Left lung (tissue), 10 donors: ENCODE results near the gene NBEAL1. TPM values are rescaled to one million over a fixed set of nuclear protein-coding genes. Genes with fewer than 3 reads are reported as not detected.
"Not testable (repeated sequence)": the region's sequence is repeated elsewhere in the genome, so short reads cannot be mapped to it uniquely, and the experiment has no call there.

ENCODE experiments used
- ATAC-seq: fragments of 200-7000 bp; cut with Tn5 transposase; one replicate; pipeline ENCODE4 v1.9.1; 2020; ENCODE audit warnings: moderate library complexity
- DNase-seq, 4 donors: peaks; one replicate each; pipeline ENCODE4 v3.0.0-alpha.2; 2013 to 2020
- H3K27ac ChIP-seq, 2 donors: fragments of 200-600 bp; sonication (generic) in 1 of 2; one replicate each; pipeline versions ENCODE4 v1.5.0 to v1.8.0; 2020 to 2021
- H3K27me3 ChIP-seq, 2 donors: fragments of 200-600 bp; sonication (generic) in 1 of 2; one replicate each; pipeline versions ENCODE4 v1.5.0 to v1.8.0; 2020 to 2021
- H3K36me3 ChIP-seq, 2 donors: fragments of 200-600 bp; sonication (generic) in 1 of 2; one replicate each; pipeline versions ENCODE4 v1.5.0 to v1.8.0; 2020 to 2021
- H3K4me1 ChIP-seq, 2 donors: fragments of 200-600 bp; one replicate each; pipeline ENCODE4 v1.8.0; 2021
- H3K4me3 ChIP-seq, 2 donors: fragments of 200-600 bp; sonication (generic) in 1 of 2; one replicate each; pipeline versions ENCODE4 v1.5.0 to v1.8.0; 2020 to 2021; ENCODE audit warnings: mild to moderate bottlenecking in 1 of 2
- H3K9me3 ChIP-seq, 2 donors: fragments of 200-600 bp; sonication (generic) in 1 of 2; one replicate each; pipeline versions ENCODE4 v1.5.0 to v1.8.0; 2020 to 2021
- CTCF ChIP-seq, 2 donors: fragments of 200-600 bp; sonication (generic) in 1 of 2; IDR thresholded peaks; one replicate each; pipeline versions ENCODE4 v1.5.0 to v1.8.0; 2021; ENCODE audit warnings: antibody characterized with exemption in 2 of 2
- intact Hi-C, 2 donors: fragments of 100-400 bp; cut with DNase I; formaldehyde crosslinking; loops; one replicate each; pipeline versions ENCODE4 v1.11.2 to v1.14.2; 2022
- polyA plus RNA-seq, 6 donors: library from polyadenylated mRNA; unstranded; fragments of 120-200 nt; gene quantifications; one replicate each; pipeline ENCODE4 v1.2.1, GENCODE V29; 2013; ENCODE audit not compliant: insufficient read length in 6 of 6
- total RNA-seq, 2 donors: library from RNA; stranded (reverse); fragmentation: NEBNext Ultra II Directional; extraction: Animal tissue kit (Norgen Biotek cat#: 25700); gene quantifications; one replicate each; pipeline ENCODE4 v1.2.1, GENCODE V29; 2021
- donor health status: DM: no; HTN: yes; CAD: no.
- donor health status: DM: no; HTN: no; CAD: no.

The NBEAL1 gene
- total and polyA plus RNA-seq, 8 donors, result 11.4 to 72.2 (median 19.6) TPM

- Histone ChIP-seq H3K9me3 (no peaks in the 10 kb centered on the region), H3K4me1 (peaks cover 14 to 29% of the 10 kb centered on the region in 2 donors), H3K27me3 (no peaks in the 10 kb centered on the region), H3K36me3 (peaks cover 0 to 27% of the 10 kb centered on the region in 2 donors), H3K4me3 (peak overlapping the region in 1 of 2 donors; percentile 87), H3K27ac (no peak overlapping the region)
- no peak for ATAC-seq
- DNase-seq, result no peak
- no peak for TF ChIP-seq CTCF (IDR thresholded peaks at IDR 0.05)
- intact Hi-C loops, result no loop called here
These were observed 225.8 kb downstream of the NBEAL1 start for GRCh38 chr2:203240491-203240890.

DNA sequence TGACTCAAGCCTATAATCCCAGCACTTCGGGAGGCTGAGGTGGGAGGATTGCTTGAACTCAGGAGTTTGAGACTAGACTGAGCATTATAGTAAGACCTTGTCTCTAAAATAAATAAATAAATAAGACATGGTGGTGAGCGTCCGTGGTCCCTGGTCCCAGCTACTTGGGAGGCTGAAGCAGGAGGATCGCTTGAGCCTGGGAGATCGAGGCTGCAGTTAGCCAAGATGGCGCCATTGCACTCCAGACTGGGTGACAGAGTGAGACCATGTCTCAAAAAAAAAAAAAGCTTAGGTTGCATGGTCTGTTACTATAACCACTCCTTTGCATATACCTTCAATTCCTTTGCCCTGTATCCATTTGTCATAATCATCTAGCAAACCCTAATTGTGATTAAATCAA is 227.8 kb downstream of the NBEAL1 start:
- peaks cover 0 to 42% of the 10 kb centered on the region in 2 donors for H3K36me3 ChIP-seq
- H3K27ac ChIP-seq, result no peak overlapping the region
- ATAC-seq (no peak), DNase-seq (no peak)
- no peaks in the 10 kb centered on the region for H3K9me3 ChIP-seq
- no peak for TF ChIP-seq CTCF (IDR thresholded peaks at IDR 0.05)
- H3K27me3 ChIP-seq, result no peaks in the 10 kb centered on the region
- H3K4me3 ChIP-seq, result no peak overlapping the region
- H3K4me1 ChIP-seq, result peaks cover 14 to 29% of the 10 kb centered on the region in 2 donors
- intact Hi-C loops, result no loop called here

DNA sequence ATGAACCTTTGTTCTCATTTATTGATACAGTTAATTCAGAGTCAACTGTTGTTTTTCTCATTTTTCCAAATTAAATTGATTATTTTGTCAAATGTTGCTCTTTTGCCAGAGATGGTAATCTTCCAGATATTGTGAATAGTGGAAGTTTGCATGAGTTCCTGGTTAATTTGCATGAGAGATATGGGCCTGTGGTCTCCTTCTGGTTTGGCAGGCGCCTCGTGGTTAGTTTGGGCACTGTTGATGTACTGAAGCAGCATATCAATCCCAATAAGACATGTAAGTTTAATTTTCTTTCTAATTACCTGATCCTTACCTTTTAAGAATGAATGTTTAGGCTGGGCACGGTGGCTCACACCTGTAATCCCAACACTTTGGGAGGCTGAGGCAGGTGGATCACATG is 232.0 kb downstream of the NBEAL1 start:
- H3K27ac ChIP-seq, result no peak overlapping the region
- intact Hi-C loops, result no loop called here
- peaks cover 0 to 1% of the 10 kb centered on the region in 2 donors for H3K4me1 ChIP-seq
- no peak for TF ChIP-seq CTCF (IDR thresholded peaks at IDR 0.05)
- H3K36me3 ChIP-seq, result peaks cover 0 to 74% of the 10 kb centered on the region in 2 donors
- no peaks in the 10 kb centered on the region for H3K9me3 ChIP-seq
- DNase-seq (no peak), ATAC-seq (no peak)
- H3K4me3 ChIP-seq, result no peak overlapping the region
- H3K27me3 ChIP-seq, result no peaks in the 10 kb centered on the region

DNA sequence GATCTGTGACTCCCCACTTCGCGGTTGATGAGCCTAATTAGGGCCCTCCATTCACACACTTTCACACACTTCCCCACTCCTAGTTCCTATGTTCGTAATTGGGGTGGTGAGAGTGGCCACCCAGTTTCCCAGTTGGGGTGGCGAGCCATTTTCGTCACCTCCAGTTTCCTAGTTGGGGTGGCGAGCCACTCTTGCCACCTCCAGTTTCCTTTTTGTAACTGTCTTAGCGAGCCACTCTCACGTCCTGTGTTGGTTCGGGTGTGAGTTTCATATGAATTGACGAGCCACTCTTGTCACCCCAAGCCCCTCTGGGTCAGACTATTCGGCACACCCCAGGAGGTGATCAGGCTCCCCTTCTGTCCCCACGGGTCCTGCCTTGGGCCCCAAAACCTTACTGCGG is 238.1 kb downstream of the NBEAL1 start:
- Histone ChIP-seq H3K27ac (no peak overlapping the region), H3K9me3 (no peaks in the 10 kb centered on the region), H3K4me3 (no peak overlapping the region), H3K27me3 (no peaks in the 10 kb centered on the region), H3K36me3 (peaks cover 0 to 87% of the 10 kb centered on the region in 2 donors), H3K4me1 (no peaks in the 10 kb centered on the region)
- ATAC-seq, result no peak
- DNase-seq, result no peak
- no peak for TF ChIP-seq CTCF (IDR thresholded peaks at IDR 0.05)
- intact Hi-C loops, result no loop called here

- H3K36me3 ChIP-seq, result peaks cover 0 to 87% of the 10 kb centered on the region in 2 donors
- DNase-seq, H3K4me1 ChIP-seq, H3K27ac ChIP-seq, H3K27me3 ChIP-seq, ATAC-seq, H3K9me3 ChIP-seq, intact Hi-C loops, H3K4me3 ChIP-seq: not testable (repeated sequence)
These were observed 238.9 kb downstream of the NBEAL1 start for GRCh38 chr2:203253422-203254095.
